H1 (cell line): ENCODE results near the gene ANAPC5. TPM values are rescaled to one million over a fixed set of nuclear protein-coding genes. Genes with fewer than 3 reads are reported as not detected.

Experiments used
- MAX ChIP-seq: IDR thresholded peaks from 2 replicates; pipeline ENCODE4 v1.6.1; 2012; ENCODE audit warnings: inconsistent platforms
- SIN3A ChIP-seq, 2 experiments: IDR thresholded peaks in 1 of 2; conservative IDR thresholded peaks in 1 of 2; 2 replicates each; pipeline ENCODE4 v1.6.1; 2011 to 2012; ENCODE audit warnings: low read length in 2 of 2, improper control_type of control experiment in 1 of 2, low read depth in 1 of 2, mild to moderate bottlenecking in 1 of 2
- polyA plus RNA-seq, 7 experiments: library from polyadenylated mRNA; depleted of rRNA in 3 of 7; stranded (reverse) in 5 of 7; unstranded in 2 of 7; fragments of >200 nt in 5 of 7; fragments of 200-250 nt in 2 of 7; gene quantifications; 1 replicate in 5 of 7; 2 replicates in 1 of 7; 4 replicates in 1 of 7; pipeline versions ENCODE4 v1.2.1 to v1.2.3, GENCODE V29; 2011 to 2013; ENCODE audit warnings: missing spikeins in 2 of 7, mixed read lengths in 2 of 7
- total RNA-seq: library from RNA; stranded (reverse); fragmentation: NEBNext Ultra II Directional; extraction: Animal tissue kit (Norgen Biotek cat#: 25700); gene quantifications from 2 replicates; pipeline ENCODE4 v1.2.1, GENCODE V29; 2021

Gene ANAPC5
- total and polyA plus RNA-seq, 2 of the 8 experiments (the other 6 are each of a cell fraction or from before 2014, with no cell fraction given): 103 to 127 TPM

- TF ChIP-seq MAX (no peak), SIN3A (conservative IDR thresholded peaks at IDR 0.05 in 1 of 2, IDR thresholded peaks at IDR 0.05 in 1 of 2; ENCODE audit: low read depth in 1 of 2, low read length in 2 of 2) (no peak)
These were observed 5.1 kb upstream of the ANAPC5 start (continued) for GRCh38 chr12:121357331-121357730.
